Endothelial cell of umbilical vein (primary cell): ENCODE results near the gene RAD51B.

Experiments used
- MYC ChIP-seq: IDR thresholded peaks from one replicate; pipeline ENCODE4 v1.6.1; 2011; ENCODE audit warnings: mild to moderate bottlenecking, low read depth, low read length
- POLR2A ChIP-seq: IDR thresholded peaks from 2 replicates; pipeline ENCODE4 v1.6.1; 2012; ENCODE audit warnings: low read depth, mild to moderate bottlenecking, control low read depth, low read length
- TF ChIP-seq, protein P1 (sequence below), 2 donors: IDR thresholded peaks; 1 replicate in 1 of 2; 2 replicates in 1 of 2; pipeline ENCODE4 v1.5.1; 2011; ENCODE audit warnings: low read length in 2 of 2, mild to moderate bottlenecking in 2 of 2, moderate library complexity in 2 of 2, control low read depth in 1 of 2, inconsistent platforms in 1 of 2, low read depth in 1 of 2; ENCODE audit not compliant: insufficient read depth in 1 of 2; ENCODE audit errors: extremely low read depth in 1 of 2
- TF ChIP-seq, protein P2 (sequence below): IDR thresholded peaks from 2 replicates; pipeline ENCODE4 v1.6.1; 2011; ENCODE audit not compliant: insufficient read depth, insufficient read length

DNA sequence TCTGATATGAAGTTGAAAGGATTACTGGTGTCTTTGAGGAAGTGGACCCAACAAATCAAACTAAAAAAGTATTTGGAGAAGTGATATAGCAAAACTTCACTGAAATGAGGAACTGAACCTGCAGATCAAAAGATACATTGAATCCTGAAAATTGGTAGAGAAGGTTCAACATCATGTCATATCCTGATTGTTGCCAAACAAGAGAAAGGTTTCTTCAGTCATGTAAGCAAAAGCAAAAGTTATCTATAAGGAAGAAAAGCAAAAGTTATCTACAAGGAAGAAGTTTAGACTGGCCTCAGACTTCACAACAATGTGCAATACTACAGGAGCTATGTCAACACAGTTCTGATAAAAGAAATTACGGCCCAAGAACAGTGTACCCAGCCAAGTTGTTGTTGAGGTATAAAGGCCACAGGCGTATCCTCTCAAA is 142.7 kb downstream of the RAD51B start:
- TF ChIP-seq, protein P1, sequence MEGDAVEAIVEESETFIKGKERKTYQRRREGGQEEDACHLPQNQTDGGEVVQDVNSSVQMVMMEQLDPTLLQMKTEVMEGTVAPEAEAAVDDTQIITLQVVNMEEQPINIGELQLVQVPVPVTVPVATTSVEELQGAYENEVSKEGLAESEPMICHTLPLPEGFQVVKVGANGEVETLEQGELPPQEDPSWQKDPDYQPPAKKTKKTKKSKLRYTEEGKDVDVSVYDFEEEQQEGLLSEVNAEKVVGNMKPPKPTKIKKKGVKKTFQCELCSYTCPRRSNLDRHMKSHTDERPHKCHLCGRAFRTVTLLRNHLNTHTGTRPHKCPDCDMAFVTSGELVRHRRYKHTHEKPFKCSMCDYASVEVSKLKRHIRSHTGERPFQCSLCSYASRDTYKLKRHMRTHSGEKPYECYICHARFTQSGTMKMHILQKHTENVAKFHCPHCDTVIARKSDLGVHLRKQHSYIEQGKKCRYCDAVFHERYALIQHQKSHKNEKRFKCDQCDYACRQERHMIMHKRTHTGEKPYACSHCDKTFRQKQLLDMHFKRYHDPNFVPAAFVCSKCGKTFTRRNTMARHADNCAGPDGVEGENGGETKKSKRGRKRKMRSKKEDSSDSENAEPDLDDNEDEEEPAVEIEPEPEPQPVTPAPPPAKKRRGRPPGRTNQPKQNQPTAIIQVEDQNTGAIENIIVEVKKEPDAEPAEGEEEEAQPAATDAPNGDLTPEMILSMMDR (IDR thresholded peaks at IDR 0.05; ENCODE audit: extremely low read depth in 1 of 2, insufficient read depth in 1 of 2, low read depth in 1 of 2, low read length in 2 of 2) = no peak
- TF ChIP-seq POLR2A (no peak), MYC (no peak)
- TF ChIP-seq, protein P2, sequence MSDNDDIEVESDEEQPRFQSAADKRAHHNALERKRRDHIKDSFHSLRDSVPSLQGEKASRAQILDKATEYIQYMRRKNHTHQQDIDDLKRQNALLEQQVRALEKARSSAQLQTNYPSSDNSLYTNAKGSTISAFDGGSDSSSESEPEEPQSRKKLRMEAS = no peak
